GM19467 (cell line): ENCODE measurements around the gene LRRC7.

Source experiments
- ATAC-seq: cut with Tn5 transposase; IDR thresholded peaks from one replicate; pipeline ENCODE4 v1.9.1; 2021; ENCODE audit warnings: mild to moderate bottlenecking, moderate library complexity; ENCODE audit not compliant: unreplicated experiment

The LRRC7 gene

DNA sequence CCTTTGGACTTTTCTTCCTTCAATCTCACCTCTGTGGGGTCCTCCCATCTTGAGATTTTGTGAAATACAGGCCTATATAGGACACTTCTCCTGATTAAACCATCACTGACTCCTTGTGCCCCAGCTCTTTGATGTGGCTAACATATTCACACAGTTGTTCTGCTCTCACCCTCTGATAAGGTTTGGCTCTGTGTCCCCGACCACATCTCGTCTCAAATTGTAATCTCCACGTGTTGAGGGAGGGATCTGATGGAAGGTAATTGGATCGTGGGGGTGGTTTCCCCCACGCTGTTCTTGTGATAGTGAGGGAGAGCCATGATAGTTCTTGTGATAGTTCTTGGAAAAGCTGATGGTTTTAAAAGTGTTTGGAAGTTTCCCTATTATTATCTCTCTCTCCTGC, 19.7 kb downstream of the LRRC7 start:
- no peak for ATAC-seq

DNA sequence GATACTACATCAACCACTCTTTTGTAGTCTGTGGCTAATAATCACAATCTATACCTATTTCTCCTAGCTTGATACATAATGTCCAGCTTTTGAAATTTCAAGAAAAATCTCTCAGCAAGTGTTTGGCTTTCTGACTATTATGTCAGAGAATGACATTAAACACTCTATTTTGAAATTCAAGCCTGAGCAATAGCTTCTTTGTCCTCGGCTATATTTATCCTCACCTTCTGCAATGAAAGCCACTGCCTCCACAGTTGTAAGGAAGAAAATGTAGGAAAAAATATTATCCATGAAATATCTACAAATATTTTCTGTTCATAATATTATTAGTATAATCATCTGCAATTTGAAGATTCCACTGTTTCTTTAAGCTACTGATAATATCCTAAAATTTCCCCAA, 22.1 kb downstream of the LRRC7 start:
- ATAC-seq: no peak

GRCh38 chr1:69592341-69592740, 24.6 kb downstream of the LRRC7 start:
- no peak for ATAC-seq

GRCh38 chr1:69595486-69595885, 27.8 kb downstream of the LRRC7 start:
- no peak for ATAC-seq

- ATAC-seq: no peak
These were observed 43.6 kb downstream of the LRRC7 start for GRCh38 chr1:69611316-69611715.

GRCh38 chr1:69613414-69613813, 45.7 kb downstream of the LRRC7 start:
- no peak for ATAC-seq

GRCh38 chr1:69638673-69639072, 71.0 kb downstream of the LRRC7 start:
- ATAC-seq: no peak

DNA sequence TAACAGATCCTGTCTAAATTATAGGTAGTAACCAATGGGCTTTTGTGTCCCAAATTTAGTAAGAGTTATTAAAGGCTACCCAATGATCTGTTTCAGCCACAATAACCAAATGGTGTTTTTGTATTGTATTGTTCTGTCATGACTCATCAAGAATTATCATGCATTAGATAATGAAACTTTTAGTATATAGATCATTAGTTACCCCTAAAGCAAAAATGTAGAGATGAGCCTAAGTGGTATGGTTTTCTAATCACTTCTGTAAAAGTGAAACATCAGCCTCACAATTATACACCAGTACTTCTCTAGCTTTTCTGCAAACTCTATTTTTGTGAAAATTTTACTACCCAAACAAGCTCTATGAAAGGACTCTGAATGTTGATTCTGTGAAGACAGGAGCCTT, 71.4 kb downstream of the LRRC7 start:
- no peak for ATAC-seq

- no peak for ATAC-seq
These were observed 75.5 kb downstream of the LRRC7 start for GRCh38 chr1:69643266-69643665.

GRCh38 chr1:69645477-69645876, 77.8 kb downstream of the LRRC7 start:
- no peak for ATAC-seq

DNA sequence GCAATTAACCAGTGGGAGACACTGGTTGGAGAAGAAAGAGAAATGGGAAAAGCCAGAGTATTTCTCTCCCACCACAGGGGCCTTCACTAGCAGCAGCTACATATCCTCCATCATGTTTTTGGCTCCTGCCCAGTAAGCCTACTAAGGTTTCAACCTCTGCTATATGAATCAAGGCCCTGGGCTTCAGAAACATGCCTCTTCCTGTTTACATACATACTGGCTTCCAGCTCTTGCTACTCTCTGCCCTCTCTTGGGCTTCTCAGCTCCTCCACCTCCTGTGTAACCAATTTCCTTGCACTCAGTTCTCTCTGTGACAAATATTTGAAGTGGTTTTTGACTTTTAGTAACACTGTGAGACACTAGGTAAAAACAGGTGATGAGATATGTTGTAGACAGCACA, 80.8 kb downstream of the LRRC7 start:
- no peak for ATAC-seq

DNA sequence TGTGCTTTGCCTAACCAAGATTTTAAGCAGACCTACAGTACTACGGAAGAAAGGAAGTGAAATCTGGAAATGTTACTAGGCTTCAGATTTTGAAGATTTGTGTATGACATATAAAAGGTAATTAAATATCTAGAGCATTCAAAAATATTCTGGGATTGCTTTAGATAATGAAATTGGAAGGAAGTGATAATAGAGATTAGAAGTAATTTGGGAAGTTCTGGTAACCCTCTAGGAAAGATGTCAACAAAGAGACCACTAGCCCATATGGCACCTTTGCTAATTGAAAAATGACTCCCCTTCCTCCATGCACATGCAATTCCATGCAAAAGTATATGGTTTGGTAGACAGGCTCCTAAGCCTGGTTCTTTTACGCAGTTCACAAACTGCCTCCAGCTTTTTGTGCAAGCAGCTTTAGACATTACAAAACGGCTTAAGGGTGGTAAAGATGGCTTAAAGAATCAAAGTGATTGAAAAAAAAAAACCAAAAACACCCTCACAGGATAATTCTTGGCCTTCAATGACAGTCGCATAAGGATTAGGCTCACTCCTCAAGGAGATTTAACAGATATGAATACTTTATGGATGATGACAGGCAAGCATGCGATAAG, 81.8 kb downstream of the LRRC7 start:
- no peak for ATAC-seq

GRCh38 chr1:69650779-69651178, 83.1 kb downstream of the LRRC7 start:
- ATAC-seq: no peak

GRCh38 chr1:69651656-69652055, 83.9 kb downstream of the LRRC7 start:
- ATAC-seq: no peak

GRCh38 chr1:69657971-69658370, 90.2 kb downstream of the LRRC7 start:
- no peak for ATAC-seq

GRCh38 chr1:69661686-69662085, 94.0 kb downstream of the LRRC7 start:
- no peak for ATAC-seq

DNA sequence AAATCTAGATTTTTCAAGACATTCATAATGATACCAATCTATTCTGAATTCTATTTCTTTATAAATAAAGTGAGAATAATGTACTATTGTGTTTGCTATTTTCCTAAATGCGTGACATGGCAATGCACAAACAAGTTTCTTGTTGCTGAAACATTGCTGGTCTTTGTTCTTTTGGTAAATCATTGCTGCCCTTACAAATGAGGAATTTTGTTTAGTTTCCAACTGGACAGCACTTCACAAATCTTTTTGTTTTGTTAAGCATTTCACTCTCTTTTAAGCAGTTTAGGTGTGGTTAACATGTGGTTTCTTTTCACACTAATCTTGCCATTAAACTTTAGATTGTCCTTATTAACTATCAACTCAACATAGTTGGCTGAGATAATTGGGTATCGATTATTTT, 94.6 kb downstream of the LRRC7 start:
- no peak for ATAC-seq

DNA sequence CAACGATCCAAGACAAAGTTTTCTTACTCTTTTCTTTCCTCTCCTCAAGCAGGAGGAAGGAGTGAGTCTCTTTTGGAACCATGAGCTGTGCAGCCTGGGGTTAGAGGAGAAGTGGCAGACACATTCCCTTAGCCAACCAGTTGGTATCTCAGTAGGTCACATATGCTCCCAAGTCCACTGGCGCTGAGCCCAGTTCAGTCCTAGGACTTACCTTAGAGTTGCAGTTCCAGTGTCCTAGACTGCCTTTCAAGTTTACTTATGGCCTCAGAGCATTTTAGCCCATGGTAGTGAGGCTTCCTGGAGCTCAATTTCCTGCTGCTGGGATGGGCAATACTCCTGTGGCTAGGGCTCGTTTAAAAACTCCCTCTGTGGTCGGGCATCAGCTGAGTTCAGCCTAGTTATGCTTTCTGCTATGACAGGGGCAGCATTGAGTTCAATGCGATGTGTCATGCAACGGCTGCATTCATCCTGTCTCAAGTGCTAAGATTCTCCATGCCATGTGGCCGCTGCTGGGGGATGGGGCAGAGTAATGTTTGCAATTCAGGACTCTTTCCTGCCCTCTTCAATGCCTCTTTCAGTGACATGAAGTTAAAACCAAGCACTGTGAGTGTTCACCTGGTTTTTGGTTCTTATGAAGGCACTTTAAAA, 103.8 kb downstream of the LRRC7 start:
- ATAC-seq: no peak

- no peak for ATAC-seq
These were observed 105.6 kb downstream of the LRRC7 start for GRCh38 chr1:69673321-69673720.

GRCh38 chr1:69679965-69680364, 112.2 kb downstream of the LRRC7 start:
- ATAC-seq: no peak

GRCh38 chr1:69686367-69686984, 118.8 kb downstream of the LRRC7 start:
- ATAC-seq: no peak

- no peak for ATAC-seq
These were observed 120.5 kb downstream of the LRRC7 start for GRCh38 chr1:69688193-69688592.

- no peak for ATAC-seq
These were observed 123.5 kb downstream of the LRRC7 start for GRCh38 chr1:69691179-69691578.
